Activated effector memory CD4-positive, alpha-beta T cell treated with anti-CD3 and anti-CD28 coated beads, Interleukin-2, amount 50 U/mL, for 16 hours (primary cell): ENCODE measurements around the gene DAO.
"Not testable (repeated sequence)": the region's sequence is repeated elsewhere in the genome, so short reads cannot be mapped to it uniquely, and the experiment has no call there.

ENCODE experiments used
- DNase-seq: peaks from one replicate; pipeline ENCODE4 v3.0.0-alpha.2; 2020

DAO gene

GRCh38 chr12:108850854-108851573 lies 28.9 kb upstream of the DAO start:
- no peak for DNase-seq

GRCh38 chr12:108852674-108853309 lies 27.1 kb upstream of the DAO start:
- no peak for DNase-seq

DNA sequence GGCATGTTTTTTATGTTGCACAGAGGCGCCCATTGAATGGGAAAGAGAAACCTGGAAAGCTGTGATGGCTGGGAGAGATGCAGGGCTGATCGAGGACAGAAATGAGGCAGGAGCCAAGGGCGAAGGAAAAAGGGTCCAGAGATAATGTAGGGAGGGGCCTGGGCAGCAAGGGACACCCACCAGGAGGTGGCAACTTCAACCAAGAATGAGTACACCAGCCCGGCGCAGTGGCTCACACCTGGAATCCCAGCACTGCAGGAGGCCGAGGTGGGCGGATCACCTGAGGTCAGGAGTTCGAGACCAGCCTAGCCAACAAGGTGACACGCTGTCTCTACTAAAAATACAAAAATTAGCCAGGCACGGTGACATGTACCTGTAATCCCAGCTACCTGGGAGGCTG lies 26.5 kb upstream of the DAO start:
- no peak for DNase-seq

DNA sequence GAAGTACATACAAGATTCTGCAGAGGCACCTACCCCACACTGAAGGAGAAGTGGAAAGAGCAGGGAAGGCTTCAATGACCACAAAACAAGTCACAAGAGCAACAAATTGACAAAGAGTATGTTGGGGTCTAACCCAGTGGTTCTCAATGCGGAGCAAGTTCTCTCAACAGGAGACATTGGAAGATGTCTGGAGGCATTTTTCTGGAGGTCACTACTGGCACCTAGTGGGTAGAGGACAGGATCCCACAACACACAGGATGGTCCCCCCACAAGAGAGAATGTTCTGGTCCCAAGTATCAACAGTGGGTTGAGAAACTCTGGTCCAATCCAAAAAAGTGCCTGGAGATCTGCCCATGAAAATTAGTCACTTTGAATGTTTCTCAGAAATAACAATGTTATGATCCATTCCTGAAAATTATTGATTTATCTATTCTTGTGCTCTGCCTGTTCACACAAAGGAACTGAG lies 25.9 kb upstream of the DAO start:
- no peak for DNase-seq

GRCh38 chr12:108854451-108855283 lies 25.2 kb upstream of the DAO start:
- no peak for DNase-seq

- no peak for DNase-seq
Observed at GRCh38 chr12:108855284-108856169, 24.4 kb upstream of the DAO start.

GRCh38 chr12:108856170-108856427 lies 23.8 kb upstream of the DAO start:
- DNase-seq = no peak

DNA sequence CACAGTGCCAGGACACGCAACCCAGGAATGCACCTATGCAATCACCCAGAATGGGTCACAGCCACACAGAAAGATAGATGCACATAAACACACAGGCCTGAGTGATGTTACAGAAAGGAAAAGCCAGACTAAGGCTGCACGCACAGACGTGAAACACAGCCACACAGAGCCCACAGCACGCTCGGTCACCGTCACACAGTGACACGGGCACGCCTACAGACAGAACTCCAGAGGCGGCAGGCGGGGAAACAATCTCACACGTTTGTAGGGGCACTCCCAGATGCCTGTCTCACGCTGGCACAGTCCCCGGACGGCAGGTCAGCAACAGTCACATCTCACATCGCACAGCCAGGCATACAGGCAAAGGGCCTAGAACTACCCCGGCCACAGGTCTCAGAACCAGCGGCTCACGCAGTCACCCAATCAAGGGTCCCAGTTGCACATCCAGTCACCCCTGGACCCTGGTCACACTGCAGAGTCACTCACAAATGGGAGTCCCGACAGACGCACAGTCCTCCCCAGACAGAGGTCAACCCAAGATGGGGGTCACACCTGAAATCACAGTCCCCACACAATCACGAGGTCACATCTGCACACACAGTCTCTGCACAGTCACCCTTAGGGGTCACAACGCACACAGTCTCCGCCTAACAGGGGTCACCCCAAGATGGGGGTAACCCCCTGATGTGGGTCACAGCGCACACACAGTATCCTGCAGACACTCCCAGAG lies 23.3 kb upstream of the DAO start:
- DNase-seq = peak; percentile 90

GRCh38 chr12:108857158-108857407 lies 22.8 kb upstream of the DAO start:
- DNase-seq = no peak

GRCh38 chr12:108858311-108859074 lies 21.4 kb upstream of the DAO start:
- no peak for DNase-seq

- not testable (repeated sequence) for DNase-seq
Observed at GRCh38 chr12:108859141-108859922, 20.6 kb upstream of the DAO start.

DNA sequence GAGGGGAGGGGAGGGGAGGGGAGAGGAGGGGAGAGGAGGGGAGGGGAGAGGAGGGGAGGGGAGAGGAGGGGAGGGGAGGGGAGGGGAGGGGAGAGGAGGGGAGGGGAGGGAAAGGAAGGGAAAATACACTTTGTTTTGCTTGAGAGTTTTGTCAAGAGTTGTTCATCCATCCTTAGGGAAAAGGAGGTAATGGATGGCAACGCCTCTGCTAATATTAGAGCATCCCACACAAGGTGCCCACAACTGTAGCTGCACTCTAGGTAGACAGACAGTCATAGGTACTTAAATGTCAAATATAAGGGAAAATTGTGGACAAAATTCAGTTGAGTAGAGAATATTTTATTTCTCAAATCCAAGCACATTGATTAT lies 20.0 kb upstream of the DAO start:
- DNase-seq = no peak

DNA sequence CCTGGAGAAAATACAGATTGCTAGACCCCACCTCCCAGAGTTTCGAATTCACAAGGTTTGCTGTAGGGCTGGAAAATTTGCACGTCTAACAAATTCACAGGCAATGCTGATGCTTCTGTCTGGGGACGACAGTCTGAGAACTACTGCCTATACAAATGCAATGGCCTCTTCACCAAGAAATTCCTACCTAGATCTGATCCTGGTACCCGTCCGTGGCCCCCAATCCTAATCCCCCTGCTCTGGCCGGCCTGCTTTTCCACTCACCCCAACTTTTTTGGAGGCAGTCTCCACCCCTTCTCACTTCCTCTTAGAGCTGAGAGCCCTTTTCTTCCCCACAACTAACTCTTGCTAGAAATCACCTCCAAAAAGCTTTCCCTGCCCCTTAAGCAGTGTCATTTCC lies 19.4 kb upstream of the DAO start:
- DNase-seq = no peak

- DNase-seq = no peak
Observed at GRCh38 chr12:108861878-108862587, 17.9 kb upstream of the DAO start.

DNA sequence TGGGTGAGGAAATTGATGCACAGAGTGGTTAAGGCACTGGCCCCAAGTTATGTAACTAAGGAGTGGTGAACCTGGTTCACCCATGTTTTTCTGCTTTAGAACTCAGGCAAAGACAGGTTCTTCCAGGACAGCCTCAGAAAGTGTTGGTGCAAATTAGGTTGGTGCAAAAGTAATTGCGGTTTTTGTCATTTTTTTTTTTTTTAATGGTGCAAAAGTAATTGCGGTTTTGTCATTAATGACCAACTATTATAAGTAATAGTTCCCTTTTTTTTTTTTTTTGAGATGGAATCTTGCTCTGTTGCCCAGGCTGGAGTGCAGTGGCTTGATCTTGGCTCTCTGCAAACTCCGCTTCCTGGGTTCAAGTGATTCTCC lies 17.3 kb upstream of the DAO start:
- DNase-seq = no peak

DNA sequence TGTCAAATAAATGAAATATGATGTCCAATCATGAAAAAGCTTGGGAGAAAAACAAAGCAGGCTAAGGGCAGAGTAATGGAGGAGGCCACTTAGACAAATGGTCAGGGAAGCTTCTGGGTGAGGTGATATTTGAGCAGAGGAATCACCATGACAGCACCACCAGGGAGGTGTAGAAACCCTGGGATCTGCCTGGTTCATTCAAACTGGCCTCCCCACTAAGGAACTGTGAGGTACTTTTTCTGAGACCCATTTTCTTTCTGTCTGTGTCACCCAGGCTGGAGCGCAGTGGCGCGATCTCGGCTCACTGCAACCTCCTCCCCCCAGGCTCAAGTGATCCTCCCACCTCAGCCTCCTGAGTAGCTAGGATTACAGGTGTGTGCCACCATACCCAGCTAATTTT lies 14.7 kb upstream of the DAO start:
- DNase-seq = no peak

DNA sequence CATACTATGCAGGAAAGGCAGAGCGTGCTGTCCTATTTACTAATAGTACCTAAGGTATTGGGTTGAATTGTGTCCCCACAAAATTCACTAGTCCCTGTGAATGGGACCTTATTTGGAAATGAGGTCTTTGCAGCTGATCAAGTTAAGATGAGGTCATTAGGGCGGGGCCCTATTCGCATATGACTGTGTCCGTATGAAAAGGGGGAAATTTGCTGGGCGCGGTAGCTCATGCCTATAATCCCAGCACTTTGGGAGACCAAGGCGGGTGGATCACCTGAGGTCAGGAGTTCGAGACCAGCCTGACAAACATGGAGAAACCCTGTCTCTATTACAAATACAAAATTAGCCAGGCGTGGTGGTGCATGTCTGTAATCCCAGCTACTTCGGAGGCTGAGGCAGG lies 13.8 kb upstream of the DAO start:
- DNase-seq = not testable (repeated sequence)

- no peak for DNase-seq
Observed at GRCh38 chr12:108868781-108869180, 11.1 kb upstream of the DAO start.

GRCh38 chr12:108875280-108875679 lies 4.6 kb upstream of the DAO start:
- DNase-seq = no peak

- no peak for DNase-seq
Observed at GRCh38 chr12:108875682-108876361, 4.1 kb upstream of the DAO start.
